ENCODE data around the gene PLPPR3. TPM values are rescaled to one million over a fixed set of nuclear protein-coding genes. Genes with fewer than 3 reads are reported as not detected.

The PLPPR3 gene
- 2.8 to 5.5 TPM (median 4.3 TPM) in 5 replicates for total RNA-seq (2022; extraction: Qiagen RNA extraction; ENCODE audit: low read depth)

GRCh38 chr19:821825-822503 lies at the start of gene PLPPR3:
Gene PLPPR3 (minus strand): TSS chr19:821955. CDS start chr19:821559, 396 bp downstream.

GRCh38 chr19:858868-859843 lies 37.4 kb upstream of the PLPPR3 start, which contains the start of gene CFD:
Gene CFD (plus strand): TSS chr19:859664. CDS start chr19:859690, 26 bp downstream.

GRCh38 chr19:852136-853013 lies 30.6 kb upstream of the PLPPR3 start, which contains the start of gene ELANE:
Gene ELANE (plus strand): TSS chr19:852303. CDS start chr19:852329, 26 bp downstream.

GRCh38 chr19:840519-841206 lies 18.9 kb upstream of the PLPPR3 start, which contains the start of gene PRTN3:
Gene PRTN3 (plus strand): TSS chr19:840999. CDS start chr19:841009, 10 bp downstream.

GRCh38 chr19:827710-828321 lies 6.1 kb upstream of the PLPPR3 start, which contains the start of gene AZU1:
Gene AZU1 (plus strand): TSS chr19:827837. CDS start chr19:827847, 10 bp downstream.

GRCh38 chr19:796692-797527 lies 24.8 kb downstream of the PLPPR3 start, which contains the start of gene PTBP1:
Gene PTBP1 (plus strand): TSS chr19:797452. CDS start chr19:797498, 46 bp downstream.

Other genes with a start within 250 kb of the PLPPR3 start
- 636 to 735 TPM (median 683 TPM) in 5 replicates for gene BSG, start 249.4 kb downstream of the PLPPR3 start, total RNA-seq (2022; extraction: Qiagen RNA extraction; ENCODE audit: low read depth)
- 27.7 to 43.9 TPM (median 40.1 TPM) in 5 replicates for gene HCN2, start 232.1 kb downstream of the PLPPR3 start, total RNA-seq (2022; extraction: Qiagen RNA extraction; ENCODE audit: low read depth)
- gene POLRMT, start 188.4 kb downstream of the PLPPR3 start, total RNA-seq (2022; extraction: Qiagen RNA extraction; ENCODE audit: low read depth), result 74.8 to 121 TPM (median 94.7 TPM) in 5 replicates
- 0.24 to 0.95 TPM (median 0.67 TPM) in 5 replicates for gene FGF22, start 182.1 kb downstream of the PLPPR3 start, total RNA-seq (2022; extraction: Qiagen RNA extraction; ENCODE audit: low read depth)
- 56.8 to 77.8 TPM (median 70.4 TPM) in 5 replicates for gene RNF126, start 158.7 kb downstream of the PLPPR3 start, total RNA-seq (2022; extraction: Qiagen RNA extraction; ENCODE audit: low read depth)
- 122 to 180 TPM (median 158 TPM) in 5 replicates for gene FSTL3, start 145.6 kb downstream of the PLPPR3 start, total RNA-seq (2022; extraction: Qiagen RNA extraction; ENCODE audit: low read depth)
- gene PRSS57, start 126.5 kb downstream of the PLPPR3 start, total RNA-seq (2022; extraction: Qiagen RNA extraction; ENCODE audit: low read depth), result 0.16 to 0.19 TPM in 2 of 5 replicates, not detected in the others
- 11.8 to 18.1 TPM (median 13.4 TPM) in 5 replicates for gene PALM, start 113.0 kb downstream of the PLPPR3 start, total RNA-seq (2022; extraction: Qiagen RNA extraction; ENCODE audit: low read depth)
- gene MISP, start 70.8 kb downstream of the PLPPR3 start, total RNA-seq (2022; extraction: Qiagen RNA extraction; ENCODE audit: low read depth), result 71.8 to 97.6 TPM (median 91.6 TPM) in 5 replicates
- gene PTBP1, start 24.5 kb downstream of the PLPPR3 start, total RNA-seq (2022; extraction: Qiagen RNA extraction; ENCODE audit: low read depth), result 218 to 248 TPM (median 225 TPM) in 5 replicates
- gene AZU1, start 5.9 kb upstream of the PLPPR3 start, total RNA-seq (2022; extraction: Qiagen RNA extraction; ENCODE audit: low read depth), result 0.14 to 0.53 TPM (median 0.28 TPM) in 4 of 5 replicates, not detected in the other
- 0.26 to 0.50 TPM (median 0.34 TPM) in 4 of 5 replicates, not detected in the other for gene PRTN3, start 19.0 kb upstream of the PLPPR3 start, total RNA-seq (2022; extraction: Qiagen RNA extraction; ENCODE audit: low read depth)
- gene ELANE, start 30.3 kb upstream of the PLPPR3 start, total RNA-seq (2022; extraction: Qiagen RNA extraction; ENCODE audit: low read depth), result 0.09 TPM in 1 of 5 replicates, not detected in the others
- 9.2 to 23.6 TPM (median 21.2 TPM) in 5 replicates for gene CFD, start 37.7 kb upstream of the PLPPR3 start, total RNA-seq (2022; extraction: Qiagen RNA extraction; ENCODE audit: low read depth)
- gene MED16, start 71.2 kb upstream of the PLPPR3 start, total RNA-seq (2022; extraction: Qiagen RNA extraction; ENCODE audit: low read depth), result 10.6 to 21.5 TPM (median 17.4 TPM) in 5 replicates
- not detected in 5 replicates for gene RNU6-9, start 71.5 kb upstream of the PLPPR3 start, total RNA-seq (2022; extraction: Qiagen RNA extraction; ENCODE audit: low read depth)
- gene R3HDM4, start 91.3 kb upstream of the PLPPR3 start, total RNA-seq (2022; extraction: Qiagen RNA extraction; ENCODE audit: low read depth), result 26.2 to 43.3 TPM (median 39.5 TPM) in 5 replicates
- gene KISS1R, start 95.4 kb upstream of the PLPPR3 start, total RNA-seq (2022; extraction: Qiagen RNA extraction; ENCODE audit: low read depth), result 0.23 to 0.88 TPM (median 0.29 TPM) in 5 replicates
- gene ARID3A, start 104.1 kb upstream of the PLPPR3 start, total RNA-seq (2022; extraction: Qiagen RNA extraction; ENCODE audit: low read depth), result 4.0 to 5.9 TPM (median 5.5 TPM) in 5 replicates
- gene WDR18, start 162.4 kb upstream of the PLPPR3 start, total RNA-seq (2022; extraction: Qiagen RNA extraction; ENCODE audit: low read depth), result 44.5 to 73.6 TPM (median 71.9 TPM) in 5 replicates
- 1.5 to 3.3 TPM (median 2.7 TPM) in 5 replicates for gene GRIN3B, start 178.5 kb upstream of the PLPPR3 start, total RNA-seq (2022; extraction: Qiagen RNA extraction; ENCODE audit: low read depth)
- 64.2 to 118 TPM (median 113 TPM) in 5 replicates for gene TMEM259, start 199.2 kb upstream of the PLPPR3 start, total RNA-seq (2022; extraction: Qiagen RNA extraction; ENCODE audit: low read depth)
- not detected in 5 replicates for gene RNU6-2, start 199.6 kb upstream of the PLPPR3 start, total RNA-seq (2022; extraction: Qiagen RNA extraction; ENCODE audit: low read depth)
- 47.8 to 55.7 TPM (median 50.2 TPM) in 5 replicates for gene CNN2, start 204.7 kb upstream of the PLPPR3 start, total RNA-seq (2022; extraction: Qiagen RNA extraction; ENCODE audit: low read depth)
- 4.0 to 10.7 TPM (median 9.8 TPM) in 5 replicates for gene ABCA7, start 218.2 kb upstream of the PLPPR3 start, total RNA-seq (2022; extraction: Qiagen RNA extraction; ENCODE audit: low read depth)
- 0.93 to 2.5 TPM (median 2.2 TPM) in 5 replicates for gene ARHGAP45, start 245.2 kb upstream of the PLPPR3 start, total RNA-seq (2022; extraction: Qiagen RNA extraction; ENCODE audit: low read depth)

Data from A549 treated with RU486 at 1 μM for 4 hours (cell line).